Bronchial epithelial cell (primary cell): Measurements from ENCODE around the gene IER3. TPM values are rescaled to one million over a fixed set of nuclear protein-coding genes. Genes with fewer than 3 reads are reported as not detected.

Source experiments
- DNase-seq: peaks from one replicate; pipeline ENCODE4 v3.0.0-alpha.2; 2010; ENCODE audit warnings: low read depth
- FAIRE-seq: peaks from 2 replicates; lab custom pipeline; 2011; peaks lifted over from hg19 to GRCh38; lab: Jason Lieb, UNC
- H3K27me3 ChIP-seq: 2 replicates; pipeline ENCODE4 v1.5.1; 2011; ENCODE audit warnings: low read length; ENCODE audit not compliant: control insufficient read depth, insufficient read depth
- H3K36me3 ChIP-seq: 2 replicates; pipeline ENCODE4 v1.5.1; 2011; ENCODE audit warnings: low read length; ENCODE audit not compliant: control insufficient read depth, insufficient read depth
- H3K4me3 ChIP-seq: 2 replicates; pipeline ENCODE4 v1.5.1; 2011; ENCODE audit warnings: mild to moderate bottlenecking, low read depth, low read length, control low read depth
- CTCF ChIP-seq: IDR thresholded peaks from 2 replicates; pipeline ENCODE4 v1.5.1; 2011; ENCODE audit warnings: mild to moderate bottlenecking, moderate library complexity, low read length, control low read depth, inconsistent platforms; ENCODE audit not compliant: insufficient read depth, severe bottlenecking
- total RNA-seq: library from RNA; depleted of rRNA; stranded (reverse); fragments of >200 nt; gene quantifications from 2 replicates; pipeline ENCODE4 v1.2.1, GENCODE V29; 2014

The IER3 gene
- total RNA-seq, 1 donor from 2014 or later, result 186 TPM

DNA sequence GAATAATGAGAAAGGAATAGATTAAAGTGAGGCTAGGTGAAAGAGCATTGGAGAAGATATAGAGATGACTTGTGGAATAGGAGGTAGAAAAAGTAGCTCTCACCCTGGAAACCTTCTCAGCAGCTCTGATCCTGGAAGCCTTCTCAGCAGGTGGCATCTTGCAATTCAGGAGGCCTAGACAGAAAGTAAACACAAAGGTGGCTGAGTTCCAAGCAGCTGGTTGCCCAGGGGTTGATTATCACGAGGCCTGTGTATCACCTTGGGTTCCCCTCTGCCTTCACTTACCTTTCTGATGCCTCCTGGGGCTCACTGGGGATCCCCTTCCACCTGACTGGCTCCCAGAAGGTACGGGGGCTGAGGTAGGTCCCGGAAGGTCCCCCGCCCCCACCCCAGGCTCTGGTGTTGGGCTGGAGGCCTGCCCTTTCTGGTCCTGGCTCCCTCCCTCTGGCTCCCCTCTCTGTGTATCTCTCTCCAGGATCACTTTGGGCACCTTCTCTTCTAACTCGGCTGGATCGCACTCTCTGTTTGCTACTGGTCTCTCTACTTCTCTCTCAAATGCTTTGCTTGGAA is 37.0 kb downstream of the IER3 start:
- peak; percentile 66 for FAIRE-seq
- H3K36me3 ChIP-seq, result peaks cover 6% of the 10 kb centered on the region
- TF ChIP-seq CTCF, result no peak
- H3K27me3 ChIP-seq, result no peaks in the 10 kb centered on the region
- H3K4me3 ChIP-seq, result no peak overlapping the region
- DNase-seq, result peak; percentile 46

- no peak for FAIRE-seq
- Histone ChIP-seq H3K4me3 (no peak overlapping the region), H3K27me3 (no peaks in the 10 kb centered on the region), H3K36me3 (peaks cover 6% of the 10 kb centered on the region)
- no peak for TF ChIP-seq CTCF
- DNase-seq, result no peak
Observed at GRCh38 chr6:30705620-30706019, 38.7 kb downstream of the IER3 start.

- TF ChIP-seq CTCF, result no peak
- Histone ChIP-seq H3K4me3 (no peak overlapping the region), H3K27me3 (no peaks in the 10 kb centered on the region), H3K36me3 (peaks cover 7% of the 10 kb centered on the region)
- no peak for DNase-seq
- FAIRE-seq, result no peak
Observed at GRCh38 chr6:30703821-30704220, 40.5 kb downstream of the IER3 start.

- Histone ChIP-seq H3K4me3 (no peak overlapping the region), H3K36me3 (peaks cover 7% of the 10 kb centered on the region), H3K27me3 (no peaks in the 10 kb centered on the region)
- FAIRE-seq (no peak), DNase-seq (no peak)
- TF ChIP-seq CTCF, result no peak
Observed at GRCh38 chr6:30703011-30703410, 41.3 kb downstream of the IER3 start.

DNA sequence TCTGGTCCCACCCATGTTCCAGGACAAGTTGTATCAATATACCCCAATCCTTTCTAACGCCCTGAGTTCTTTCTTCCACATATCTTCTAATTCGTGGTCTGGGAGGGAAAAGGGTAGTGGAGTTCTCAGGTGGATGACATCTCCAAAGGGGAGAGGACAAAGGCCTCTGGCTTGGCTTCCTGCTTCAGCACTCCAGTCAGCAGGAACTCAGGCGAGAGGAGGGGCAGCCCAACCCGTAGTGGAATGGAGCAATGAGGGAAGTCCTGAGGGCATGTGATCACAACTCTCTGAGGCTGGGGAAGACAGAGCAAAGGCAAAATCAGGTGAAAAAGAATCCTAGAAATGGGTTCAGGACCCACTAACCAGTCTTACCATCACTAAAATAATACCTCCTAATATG is 44.0 kb downstream of the IER3 start:
- Histone ChIP-seq H3K36me3 (peaks cover 3% of the 10 kb centered on the region), H3K27me3 (no peaks in the 10 kb centered on the region), H3K4me3 (no peak overlapping the region)
- peak; percentile 44 for DNase-seq
- FAIRE-seq, result no peak
- no peak for TF ChIP-seq CTCF

- no peak for DNase-seq
- FAIRE-seq, result no peak
- Histone ChIP-seq H3K27me3 (no peaks in the 10 kb centered on the region), H3K4me3 (no peak overlapping the region), H3K36me3 (peaks cover 1% of the 10 kb centered on the region)
- no peak for TF ChIP-seq CTCF
Observed at GRCh38 chr6:30696432-30696831, 47.9 kb downstream of the IER3 start.
